Neural cell (in vitro differentiated cells): Measurements from ENCODE around the gene TRIM72. TPM values are rescaled to one million over a fixed set of nuclear protein-coding genes. Genes with fewer than 3 reads are reported as not detected.
"Not testable (repeated sequence)": the region's sequence is repeated elsewhere in the genome, so short reads cannot be mapped to it uniquely, and the experiment has no call there.

Source experiments
- H2AFZ ChIP-seq: fragments of 200-600, 300-800 bp; sonication (generic), shearing (Covaris generic); 2 replicates; pipeline ENCODE4 v1.6.0; 2014; ENCODE audit warnings: low read depth, mild to moderate bottlenecking, antibody characterized with exemption, low read length, moderate library complexity
- H3F3A ChIP-seq: fragments of 200-600 bp; shearing (Covaris generic); 2 replicates; pipeline ENCODE4 v1.6.1; 2016; ENCODE audit warnings: mild to moderate bottlenecking, moderate library complexity, mixed read lengths, antibody characterized with exemption, low read length; ENCODE audit not compliant: insufficient read depth, poor library complexity, severe bottlenecking
- H3K27ac ChIP-seq: fragments of 200-600, 300-800 bp; sonication (generic), shearing (Covaris generic); 2 replicates; pipeline ENCODE4 v1.5.1; 2014; ENCODE audit warnings: mild to moderate bottlenecking, low read length, moderate library complexity
- H3K27me3 ChIP-seq: fragments of 300-800, 200-600 bp; sonication (generic), shearing (Covaris generic); 2 replicates; pipeline ENCODE4 v1.6.0; 2014; ENCODE audit warnings: mild to moderate bottlenecking, low read depth, low read length, moderate library complexity; ENCODE audit not compliant: insufficient read depth
- H3K36me3 ChIP-seq: fragments of 300-800, 200-600 bp; sonication (generic), shearing (Covaris generic); 2 replicates; pipeline ENCODE4 v1.5.1; 2014; ENCODE audit warnings: mild to moderate bottlenecking, antibody characterized with exemption, low read length, moderate library complexity; ENCODE audit not compliant: insufficient read depth
- H3K4me2 ChIP-seq: fragments of 300-800, 200-600 bp; sonication (generic), shearing (Covaris generic); 2 replicates; pipeline ENCODE4 v1.6.0; 2014; ENCODE audit warnings: mild to moderate bottlenecking, low read length
- H3K4me3 ChIP-seq: fragments of 300-800, 200-600 bp; sonication (generic), shearing (Covaris generic); 2 replicates; pipeline ENCODE4 v1.5.1; 2014; ENCODE audit warnings: mild to moderate bottlenecking, low read length, moderate library complexity
- H3K79me2 ChIP-seq: fragments of 200-600 bp; shearing (Covaris generic); replicated peaks from 2 replicates; pipeline ENCODE4 v1.6.0; 2014; ENCODE audit warnings: mild to moderate bottlenecking, low read length, moderate library complexity; ENCODE audit not compliant: insufficient read depth
- H3K9ac ChIP-seq: fragments of 300-800, 200-600 bp; sonication (generic), shearing (Covaris generic); 2 replicates; pipeline ENCODE4 v1.6.1; 2016; ENCODE audit warnings: mild to moderate bottlenecking, low read length, mixed read lengths
- H3K9me2 ChIP-seq: fragments of 200-600 bp; shearing (Covaris generic); 2 replicates; pipeline ENCODE4 v1.6.1; 2016; ENCODE audit warnings: mild to moderate bottlenecking, low read length, mixed read lengths; ENCODE audit not compliant: insufficient read depth
- H3K9me3 ChIP-seq: fragments of 200-600, 300-800 bp; sonication (generic), shearing (Covaris generic); 2 replicates; pipeline ENCODE4 v1.6.1; 2016; ENCODE audit warnings: mild to moderate bottlenecking, mixed run types, low read length, moderate library complexity, mixed read lengths
- H4K20me1 ChIP-seq: fragments of 200-600 bp; shearing (Covaris generic); 2 replicates; pipeline ENCODE4 v1.6.1; 2016; ENCODE audit warnings: mild to moderate bottlenecking, mixed run types; ENCODE audit not compliant: insufficient read depth
- EP300 ChIP-seq: fragments of 450-650 bp; conservative IDR thresholded peaks from 2 replicates; pipeline ENCODE4 v1.6.1; 2014; ENCODE audit warnings: antibody characterized with exemption, mild to moderate bottlenecking, moderate library complexity; ENCODE audit not compliant: poor library complexity, severe bottlenecking
- EZH2 ChIP-seq: fragments of 200-600, 300-800 bp; shearing (Covaris generic), sonication (generic); IDR thresholded peaks from 2 replicates; pipeline ENCODE4 v1.6.1; 2014; ENCODE audit warnings: antibody characterized with exemption, low read length, borderline replicate concordance, mild to moderate bottlenecking; ENCODE audit not compliant: insufficient read depth, poor library complexity, severe bottlenecking
- MXI1 ChIP-seq: fragments of 450-650 bp; conservative IDR thresholded peaks from 2 replicates; pipeline ENCODE4 v1.6.1; 2014; ENCODE audit warnings: antibody characterized with exemption, mild to moderate bottlenecking; ENCODE audit not compliant: poor library complexity, severe bottlenecking
- POLR2AphosphoS5 ChIP-seq: IDR thresholded peaks from 2 replicates; pipeline ENCODE4 v1.6.1; 2012
- RAD21 ChIP-seq: fragments of 450-650 bp; conservative IDR thresholded peaks from 2 replicates; pipeline ENCODE4 v1.6.1; 2014; ENCODE audit warnings: antibody characterized with exemption, mild to moderate bottlenecking, moderate library complexity
- SMC3 ChIP-seq: fragments of 450-650 bp; conservative IDR thresholded peaks from 2 replicates; pipeline ENCODE4 v1.6.1; 2014; ENCODE audit warnings: antibody characterized with exemption, mild to moderate bottlenecking, moderate library complexity; ENCODE audit not compliant: poor library complexity
- TAF1 ChIP-seq: IDR thresholded peaks from 2 replicates; pipeline ENCODE4 v1.6.1; 2012; ENCODE audit warnings: low read depth
- polyA plus RNA-seq: library from polyadenylated mRNA; depleted of rRNA; stranded (reverse); fragments of >200 nt; gene quantifications from 2 replicates; pipeline ENCODE4 v1.2.3, GENCODE V29; 2014
- TF ChIP-seq, protein P1 (sequence below): IDR thresholded peaks from 2 replicates; pipeline ENCODE4 v1.6.1; 2012; ENCODE audit warnings: borderline replicate concordance
- TF ChIP-seq, protein P2 (sequence below): fragments of 450-650 bp; IDR thresholded peaks from 2 replicates; pipeline ENCODE4 v1.5.1; 2014; ENCODE audit warnings: antibody characterized with exemption, mild to moderate bottlenecking, moderate library complexity; ENCODE audit not compliant: poor library complexity, severe bottlenecking

TRIM72 gene
- polyA plus RNA-seq, 1 donor from 2014 or later, result 0.05 TPM

DNA sequence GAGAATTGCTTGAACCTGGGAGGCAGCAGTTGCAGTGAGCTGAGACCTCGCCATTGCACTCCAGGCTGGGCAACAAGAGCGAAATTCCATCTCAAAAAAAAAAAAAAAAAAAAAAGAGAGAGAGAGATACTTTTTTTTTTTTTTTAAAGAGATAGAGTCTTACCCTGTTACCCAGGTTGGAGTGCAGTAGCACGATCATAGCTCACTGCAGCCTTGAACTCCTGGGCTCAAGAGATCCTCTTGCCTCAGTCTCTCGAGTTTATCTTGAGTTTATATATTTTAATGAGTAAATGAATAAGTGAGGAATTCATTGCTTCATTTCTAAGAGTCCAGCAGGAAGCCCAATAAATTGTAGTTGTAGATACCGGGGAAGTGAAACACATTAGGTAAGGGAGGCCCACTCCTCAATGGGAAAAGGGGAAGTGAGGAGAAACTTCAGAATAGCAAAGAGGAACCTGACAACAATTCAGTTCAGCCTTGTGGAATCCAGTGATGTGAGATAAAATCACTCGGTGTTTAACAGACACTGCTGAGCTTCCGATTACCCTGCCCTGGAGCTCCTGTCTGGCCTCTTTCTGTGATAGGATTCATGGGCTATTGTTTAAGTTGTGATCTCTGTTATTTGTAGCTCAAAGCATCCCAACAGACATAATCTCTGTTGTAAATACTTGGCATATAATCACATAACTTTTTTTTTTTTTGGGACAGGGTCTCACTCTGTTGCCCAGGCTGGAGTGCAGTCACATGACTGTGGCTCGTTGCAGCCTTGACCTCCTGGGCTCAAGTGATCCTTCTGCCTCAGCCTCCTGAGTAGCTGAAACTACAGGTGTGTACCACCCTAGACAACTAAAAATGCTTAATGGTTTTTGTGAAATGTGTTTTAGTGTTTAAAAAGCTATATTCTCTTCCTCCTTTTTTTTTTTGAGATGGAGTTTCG lies 30.1 kb downstream of the TRIM72 start:
- Histone ChIP-seq H3F3A (no peaks in the 10 kb centered on the region), H3K9ac (no peak overlapping the region), H3K4me2 (no peak overlapping the region), H3K79me2 (no peaks in the 10 kb centered on the region), H3K9me3 (no peaks in the 10 kb centered on the region), H3K4me3 (no peak overlapping the region), H3K27ac (no peak overlapping the region), H2AFZ (no peak overlapping the region), H3K9me2 (no peaks in the 10 kb centered on the region), H4K20me1 (no peaks in the 10 kb centered on the region), H3K27me3 (no peaks in the 10 kb centered on the region), H3K36me3 (no peaks in the 10 kb centered on the region)
- TF ChIP-seq, protein P1, sequence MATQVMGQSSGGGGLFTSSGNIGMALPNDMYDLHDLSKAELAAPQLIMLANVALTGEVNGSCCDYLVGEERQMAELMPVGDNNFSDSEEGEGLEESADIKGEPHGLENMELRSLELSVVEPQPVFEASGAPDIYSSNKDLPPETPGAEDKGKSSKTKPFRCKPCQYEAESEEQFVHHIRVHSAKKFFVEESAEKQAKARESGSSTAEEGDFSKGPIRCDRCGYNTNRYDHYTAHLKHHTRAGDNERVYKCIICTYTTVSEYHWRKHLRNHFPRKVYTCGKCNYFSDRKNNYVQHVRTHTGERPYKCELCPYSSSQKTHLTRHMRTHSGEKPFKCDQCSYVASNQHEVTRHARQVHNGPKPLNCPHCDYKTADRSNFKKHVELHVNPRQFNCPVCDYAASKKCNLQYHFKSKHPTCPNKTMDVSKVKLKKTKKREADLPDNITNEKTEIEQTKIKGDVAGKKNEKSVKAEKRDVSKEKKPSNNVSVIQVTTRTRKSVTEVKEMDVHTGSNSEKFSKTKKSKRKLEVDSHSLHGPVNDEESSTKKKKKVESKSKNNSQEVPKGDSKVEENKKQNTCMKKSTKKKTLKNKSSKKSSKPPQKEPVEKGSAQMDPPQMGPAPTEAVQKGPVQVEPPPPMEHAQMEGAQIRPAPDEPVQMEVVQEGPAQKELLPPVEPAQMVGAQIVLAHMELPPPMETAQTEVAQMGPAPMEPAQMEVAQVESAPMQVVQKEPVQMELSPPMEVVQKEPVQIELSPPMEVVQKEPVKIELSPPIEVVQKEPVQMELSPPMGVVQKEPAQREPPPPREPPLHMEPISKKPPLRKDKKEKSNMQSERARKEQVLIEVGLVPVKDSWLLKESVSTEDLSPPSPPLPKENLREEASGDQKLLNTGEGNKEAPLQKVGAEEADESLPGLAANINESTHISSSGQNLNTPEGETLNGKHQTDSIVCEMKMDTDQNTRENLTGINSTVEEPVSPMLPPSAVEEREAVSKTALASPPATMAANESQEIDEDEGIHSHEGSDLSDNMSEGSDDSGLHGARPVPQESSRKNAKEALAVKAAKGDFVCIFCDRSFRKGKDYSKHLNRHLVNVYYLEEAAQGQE, result no peak
- TF ChIP-seq MXI1 (no peak), POLR2AphosphoS5 (no peak), EP300 (no peak), RAD21 (no peak), SMC3 (no peak), EZH2 (no peak), TAF1 (no peak)
- TF ChIP-seq, protein P2, sequence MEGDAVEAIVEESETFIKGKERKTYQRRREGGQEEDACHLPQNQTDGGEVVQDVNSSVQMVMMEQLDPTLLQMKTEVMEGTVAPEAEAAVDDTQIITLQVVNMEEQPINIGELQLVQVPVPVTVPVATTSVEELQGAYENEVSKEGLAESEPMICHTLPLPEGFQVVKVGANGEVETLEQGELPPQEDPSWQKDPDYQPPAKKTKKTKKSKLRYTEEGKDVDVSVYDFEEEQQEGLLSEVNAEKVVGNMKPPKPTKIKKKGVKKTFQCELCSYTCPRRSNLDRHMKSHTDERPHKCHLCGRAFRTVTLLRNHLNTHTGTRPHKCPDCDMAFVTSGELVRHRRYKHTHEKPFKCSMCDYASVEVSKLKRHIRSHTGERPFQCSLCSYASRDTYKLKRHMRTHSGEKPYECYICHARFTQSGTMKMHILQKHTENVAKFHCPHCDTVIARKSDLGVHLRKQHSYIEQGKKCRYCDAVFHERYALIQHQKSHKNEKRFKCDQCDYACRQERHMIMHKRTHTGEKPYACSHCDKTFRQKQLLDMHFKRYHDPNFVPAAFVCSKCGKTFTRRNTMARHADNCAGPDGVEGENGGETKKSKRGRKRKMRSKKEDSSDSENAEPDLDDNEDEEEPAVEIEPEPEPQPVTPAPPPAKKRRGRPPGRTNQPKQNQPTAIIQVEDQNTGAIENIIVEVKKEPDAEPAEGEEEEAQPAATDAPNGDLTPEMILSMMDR, result no peak

DNA sequence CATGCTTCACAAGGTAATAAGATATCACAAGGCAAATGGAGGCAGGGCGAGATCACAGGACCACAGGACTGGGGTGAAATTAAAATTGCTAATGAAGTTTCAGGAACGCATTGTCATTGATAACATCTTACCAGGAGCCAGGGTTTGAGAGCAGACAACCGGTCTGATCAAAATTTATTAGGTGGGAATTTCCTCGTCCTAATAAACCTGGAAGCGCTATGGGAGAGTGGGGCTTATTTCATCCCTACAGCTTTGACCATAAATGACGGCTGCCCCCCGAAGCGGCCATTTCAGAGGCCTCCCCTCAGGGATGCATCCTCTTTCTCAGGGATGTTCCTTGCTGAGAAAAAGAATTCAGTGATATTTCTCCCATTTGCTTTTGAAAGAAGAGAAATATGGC lies 31.7 kb downstream of the TRIM72 start:
- not testable (repeated sequence) for H3K79me2 ChIP-seq, H4K20me1 ChIP-seq, H3K4me2 ChIP-seq

More for the DNA sequence above, 31.7 kb downstream of the TRIM72 start:
- not testable (repeated sequence) for H2AFZ ChIP-seq, H3K27ac ChIP-seq, H3K9me3 ChIP-seq, H3K27me3 ChIP-seq, H3K4me3 ChIP-seq, H3K9ac ChIP-seq, H3F3A ChIP-seq, H3K9me2 ChIP-seq, H3K36me3 ChIP-seq
